ENCODE measurements around the gene FAAP100.

- TF ChIP-seq YY1 (IDR thresholded peaks at IDR 0.05; ENCODE audit: insufficient read depth, insufficient read length) = no peak
- TF ChIP-seq SUZ12 (IDR thresholded peaks at IDR 0.05; ENCODE audit: extremely low read depth, insufficient read depth, insufficient read length) = no peak
Measured at GRCh38 chr17:81509207-81509971, 42.8 kb downstream of the FAAP100 start.
